ENCODE data around the gene COMT.

- TF ChIP-seq EZH2phosphoT487 (IDR thresholded peaks at IDR 0.05; ENCODE audit: insufficient read depth, low read depth) (no peak), EZH2 (IDR thresholded peaks at IDR 0.05; ENCODE audit: insufficient read depth, poor library complexity, severe bottlenecking) (no peak)
These were observed 45.1 kb downstream of the COMT start for GRCh38 chr22:19986410-19987341.
